HAP-1 (cell line): ENCODE results near the gene DYRK1B.

Experiments
- DNase-seq, 2 experiments: peaks; one replicate each; pipeline ENCODE4 v3.0.0-alpha.2; 2016 to 2020; ENCODE audit warnings: low spot score in 2 of 2
- H3K27me3 ChIP-seq: fragments of 250-450 bp; sonication (Bioruptor Pico); 2 replicates; pipeline ENCODE4 v1.5.1; 2020; ENCODE audit warnings: low read depth, mild to moderate bottlenecking, moderate library complexity
- H3K36me3 ChIP-seq: fragments of 250-450 bp; sonication (Bioruptor Pico); replicated peaks from 2 replicates; pipeline ENCODE4 v1.5.1; 2020; ENCODE audit warnings: mild to moderate bottlenecking
- H3K4me1 ChIP-seq: fragments of 250-450 bp; sonication (Bioruptor Pico); 2 replicates; pipeline ENCODE4 v1.5.1; 2020; ENCODE audit warnings: mild to moderate bottlenecking
- H3K4me3 ChIP-seq: fragments of 250-450 bp; sonication (Bioruptor Pico); 2 replicates; pipeline ENCODE4 v1.5.1; 2020; ENCODE audit warnings: mild to moderate bottlenecking, moderate library complexity
- H3K9me3 ChIP-seq: fragments of 250-450 bp; sonication (Bioruptor Pico); 2 replicates; pipeline ENCODE4 v1.5.1; 2020; ENCODE audit warnings: mild to moderate bottlenecking, moderate library complexity
- in situ Hi-C: fragments of 300-500 bp; cut with MboI; formaldehyde crosslinking; loops from 3 replicates; pipeline ENCODE4 v1.14.3; 2020; ENCODE audit warnings: low sequenced_read_pairs, inconsistent platforms, mixed read lengths

Gene DYRK1B

GRCh38 chr19:39833160-39833463 is 850 bp downstream of the DYRK1B start:
- DNase-seq: no peak
- Histone ChIP-seq H3K36me3 (peaks cover 83% of the 10 kb centered on the region), H3K9me3 (no peaks in the 10 kb centered on the region), H3K27me3 (no peaks in the 10 kb centered on the region), H3K4me1 (no peaks in the 10 kb centered on the region), H3K4me3 (no peak overlapping the region)
- in situ Hi-C loops: no loop called here

GRCh38 chr19:39832341-39833083 is 1.4 kb downstream of the DYRK1B start:
- Histone ChIP-seq H3K4me1 (no peaks in the 10 kb centered on the region), H3K9me3 (no peaks in the 10 kb centered on the region), H3K27me3 (no peaks in the 10 kb centered on the region), H3K4me3 (no peak overlapping the region), H3K36me3 (peaks cover 80% of the 10 kb centered on the region)
- no peak for DNase-seq
- in situ Hi-C loops: no loop called here

GRCh38 chr19:39831679-39832078 is 2.3 kb downstream of the DYRK1B start:
- in situ Hi-C loops: no loop called here

GRCh38 chr19:39830847-39831246 is 3.1 kb downstream of the DYRK1B start:
- Histone ChIP-seq H3K27me3 (no peaks in the 10 kb centered on the region), H3K4me3 (no peak overlapping the region), H3K36me3 (peaks cover 75% of the 10 kb centered on the region), H3K9me3 (no peaks in the 10 kb centered on the region), H3K4me1 (no peaks in the 10 kb centered on the region)
- DNase-seq: no peak
- in situ Hi-C loops: no loop called here

More at GRCh38 chr19:39831679-39832078, 2.3 kb downstream of the DYRK1B start:
- Histone ChIP-seq H3K27me3 (no peaks in the 10 kb centered on the region), H3K4me1 (no peaks in the 10 kb centered on the region), H3K9me3 (no peaks in the 10 kb centered on the region), H3K4me3 (no peak overlapping the region), H3K36me3 (peaks cover 76% of the 10 kb centered on the region)
- no peak for DNase-seq

- H3K9me3 ChIP-seq: no peaks in the 10 kb centered on the region
- in situ Hi-C loops: no loop called here
These were observed 3.6 kb downstream of the DYRK1B start for GRCh38 chr19:39830406-39830805.

GRCh38 chr19:39829702-39830275 is 4.2 kb downstream of the DYRK1B start:
- peaks cover 72% of the 10 kb centered on the region for H3K36me3 ChIP-seq

More at GRCh38 chr19:39830406-39830805, 3.6 kb downstream of the DYRK1B start:
- H3K4me1 ChIP-seq: no peaks in the 10 kb centered on the region
- no peak overlapping the region for H3K4me3 ChIP-seq
- H3K36me3 ChIP-seq: peaks cover 75% of the 10 kb centered on the region
- DNase-seq: no peak
- H3K27me3 ChIP-seq: no peaks in the 10 kb centered on the region

GRCh38 chr19:39828654-39829032 is 5.3 kb downstream of the DYRK1B start:
- no peaks in the 10 kb centered on the region for H3K4me1 ChIP-seq
- in situ Hi-C loops: no loop called here
- no peaks in the 10 kb centered on the region for H3K9me3 ChIP-seq
- DNase-seq: no peak
- no peaks in the 10 kb centered on the region for H3K27me3 ChIP-seq
- peaks cover 64% of the 10 kb centered on the region for H3K36me3 ChIP-seq
- H3K4me3 ChIP-seq: no peak overlapping the region

More at GRCh38 chr19:39829702-39830275, 4.2 kb downstream of the DYRK1B start:
- DNase-seq: no peak
- H3K4me1 ChIP-seq: no peaks in the 10 kb centered on the region
- no peaks in the 10 kb centered on the region for H3K27me3 ChIP-seq
- H3K9me3 ChIP-seq: no peaks in the 10 kb centered on the region
- H3K4me3 ChIP-seq: no peak overlapping the region
- in situ Hi-C loops: no loop called here

- in situ Hi-C loops: no loop called here
- peaks cover 62% of the 10 kb centered on the region for H3K36me3 ChIP-seq
- H3K4me3 ChIP-seq: no peak overlapping the region
- no peaks in the 10 kb centered on the region for H3K9me3 ChIP-seq
- no peak for DNase-seq
- no peaks in the 10 kb centered on the region for H3K4me1 ChIP-seq
- H3K27me3 ChIP-seq: no peaks in the 10 kb centered on the region
These were observed 5.8 kb downstream of the DYRK1B start for GRCh38 chr19:39828015-39828653.

- in situ Hi-C loops: no loop called here
- Histone ChIP-seq H3K9me3 (no peaks in the 10 kb centered on the region), H3K36me3 (peaks cover 57% of the 10 kb centered on the region), H3K4me1 (no peaks in the 10 kb centered on the region), H3K27me3 (no peaks in the 10 kb centered on the region), H3K4me3 (no peak overlapping the region)
- DNase-seq: no peak
These were observed 6.7 kb downstream of the DYRK1B start for GRCh38 chr19:39827216-39827615.

GRCh38 chr19:39826311-39826945 is 7.5 kb downstream of the DYRK1B start:
- H3K36me3 ChIP-seq: peaks cover 53% of the 10 kb centered on the region
- H3K9me3 ChIP-seq: no peaks in the 10 kb centered on the region
- in situ Hi-C loops: no loop called here
- no peak overlapping the region for H3K4me3 ChIP-seq
- DNase-seq: no peak
- no peaks in the 10 kb centered on the region for H3K4me1 ChIP-seq
- no peaks in the 10 kb centered on the region for H3K27me3 ChIP-seq

- H3K4me3 ChIP-seq: no peak overlapping the region
- H3K27me3 ChIP-seq: no peaks in the 10 kb centered on the region
- no peaks in the 10 kb centered on the region for H3K4me1 ChIP-seq
- DNase-seq: no peak
- H3K36me3 ChIP-seq: peaks cover 45% of the 10 kb centered on the region
- H3K9me3 ChIP-seq: no peaks in the 10 kb centered on the region
- in situ Hi-C loops: no loop called here
These were observed 8.4 kb downstream of the DYRK1B start for GRCh38 chr19:39825531-39826076.

GRCh38 chr19:39825093-39825463 is 8.9 kb downstream of the DYRK1B start:
- H3K4me1 ChIP-seq: no peaks in the 10 kb centered on the region
- no peak for DNase-seq
- no peak overlapping the region for H3K4me3 ChIP-seq
- peaks cover 40% of the 10 kb centered on the region for H3K36me3 ChIP-seq
- H3K9me3 ChIP-seq: no peaks in the 10 kb centered on the region
- H3K27me3 ChIP-seq: no peaks in the 10 kb centered on the region
- in situ Hi-C loops: no loop called here

- no peak overlapping the region for H3K4me3 ChIP-seq
- in situ Hi-C loops: no loop called here
- DNase-seq: no peak
- H3K27me3 ChIP-seq: no peaks in the 10 kb centered on the region
- H3K36me3 ChIP-seq: peaks cover 34% of the 10 kb centered on the region
- H3K4me1 ChIP-seq: no peaks in the 10 kb centered on the region
- no peaks in the 10 kb centered on the region for H3K9me3 ChIP-seq
These were observed 9.5 kb downstream of the DYRK1B start for GRCh38 chr19:39824143-39825092.
